Left lobe of liver (tissue), 2 donors: Measurements from ENCODE around the gene FARP1. TPM values are rescaled to one million over a fixed set of nuclear protein-coding genes. Genes with fewer than 3 reads are reported as not detected.

ENCODE experiments used
- ATAC-seq: fragments of 200-7000 bp; cut with Tn5 transposase; one replicate; pipeline ENCODE4 v1.9.1; 2020; ENCODE audit warnings: mild to moderate bottlenecking, moderate library complexity
- DNase-seq: peaks from one replicate; pipeline ENCODE4 v3.0.0-alpha.2; 2020; ENCODE audit warnings: low spot score
- total RNA-seq: library from RNA; stranded (reverse); gene quantifications from one replicate; pipeline ENCODE4 v1.2.1, GENCODE V29; 2021
- donor health status: DM: no; HTN: no; CAD: no; lungs with moderate emphysema.
- donor health status: DM: no; HTN: yes; CAD: no.

Gene FARP1
- total RNA-seq, 1 donor from 2014 or later, result 78.8 TPM

GRCh38 chr13:98200211-98200878, 57.5 kb downstream of the FARP1 start:
- no peak for ATAC-seq
- DNase-seq, result no peak

- no peak for DNase-seq
- no peak for ATAC-seq
Measured at GRCh38 chr13:98201189-98201588, 58.3 kb downstream of the FARP1 start.

DNA sequence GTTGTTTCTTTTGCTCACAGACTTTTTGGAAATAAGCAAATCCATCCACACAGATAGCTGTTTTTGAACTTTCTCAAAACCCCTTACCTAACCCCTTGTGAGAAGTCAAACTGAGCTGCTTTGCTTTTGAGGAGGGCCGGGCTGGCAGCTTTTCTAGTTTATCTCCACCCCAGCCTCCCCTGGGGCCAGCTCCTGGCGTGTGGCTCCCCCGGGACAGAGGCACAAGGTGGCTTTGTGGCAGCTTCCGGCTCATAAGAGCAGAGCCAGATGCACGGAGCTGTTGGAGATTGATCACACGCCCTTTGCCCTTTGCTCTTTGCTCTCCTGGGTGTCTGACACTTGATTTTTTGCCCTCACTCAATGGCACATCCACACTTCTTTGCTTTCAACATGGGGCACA, 59.1 kb downstream of the FARP1 start:
- ATAC-seq, result peak; percentile 89
- peak; percentile 79 for DNase-seq

GRCh38 chr13:98203646-98204326, 60.9 kb downstream of the FARP1 start:
- no peak for DNase-seq

GRCh38 chr13:98204546-98204945, 61.7 kb downstream of the FARP1 start:
- no peak for ATAC-seq

More at GRCh38 chr13:98203646-98204326, 60.9 kb downstream of the FARP1 start:
- ATAC-seq, result peak; percentile 69

DNA sequence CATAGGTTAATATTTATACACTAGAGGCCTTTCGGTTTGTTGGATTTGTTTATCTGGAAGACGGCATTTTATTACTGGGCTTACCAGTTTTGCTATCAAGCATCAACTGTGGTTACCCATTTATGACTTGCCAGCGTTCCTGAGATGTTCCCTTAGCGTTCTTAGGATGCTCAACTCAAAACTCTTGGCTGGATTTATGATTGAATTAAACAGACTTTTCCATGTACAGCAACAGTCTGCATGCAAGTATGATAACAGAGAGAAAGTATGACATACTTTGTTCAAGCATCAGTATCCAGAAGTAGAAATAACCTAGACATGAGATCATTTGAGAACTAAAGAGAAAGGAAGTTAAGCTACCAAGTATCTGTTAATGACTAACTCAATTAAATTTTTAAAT, 64.1 kb downstream of the FARP1 start:
- DNase-seq, result no peak
- no peak for ATAC-seq

More at GRCh38 chr13:98204546-98204945, 61.7 kb downstream of the FARP1 start:
- DNase-seq, result no peak

DNA sequence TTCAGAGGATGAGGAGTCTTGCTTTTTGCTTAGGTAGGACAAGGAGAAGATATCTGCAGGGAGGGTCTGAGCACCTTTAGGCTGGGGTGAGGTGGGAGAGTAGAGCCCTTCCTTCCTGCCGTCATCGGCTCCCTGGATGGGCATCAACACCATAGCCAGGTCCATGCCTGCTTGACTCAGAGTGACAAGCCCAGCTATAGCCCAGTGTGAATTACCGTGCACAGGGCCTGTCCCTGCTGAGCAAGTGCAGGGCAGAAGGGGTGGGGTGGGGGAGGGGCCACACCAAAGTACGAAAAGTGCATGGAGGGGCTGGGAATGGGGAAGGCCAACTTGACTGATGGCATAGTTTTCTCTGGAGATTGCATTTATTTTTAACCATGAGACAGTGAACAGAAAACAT, 64.5 kb downstream of the FARP1 start:
- DNase-seq, result no peak
- peak; percentile 16 for ATAC-seq

GRCh38 chr13:98208606-98209005, 65.7 kb downstream of the FARP1 start:
- no peak for DNase-seq
- ATAC-seq, result no peak

DNA sequence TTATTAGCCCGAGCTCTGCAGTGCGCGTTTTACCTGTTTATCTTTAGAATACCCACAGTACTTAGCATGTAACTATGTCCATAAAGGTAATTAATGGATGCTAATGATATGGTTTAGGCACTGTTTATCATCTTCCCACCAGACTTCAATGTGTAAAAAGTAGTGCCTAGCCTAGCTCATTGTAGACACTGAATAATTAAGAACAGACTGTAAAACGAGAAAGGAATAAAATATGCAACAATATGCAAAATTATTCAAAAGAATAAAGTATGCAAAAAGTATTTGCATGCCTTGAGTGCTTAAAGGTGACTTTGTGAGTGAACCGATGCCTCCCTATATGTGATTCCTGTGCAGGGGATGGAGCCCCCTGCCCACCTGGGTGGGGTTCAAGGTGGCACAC, 69.9 kb downstream of the FARP1 start:
- DNase-seq (no peak), ATAC-seq (no peak)

DNA sequence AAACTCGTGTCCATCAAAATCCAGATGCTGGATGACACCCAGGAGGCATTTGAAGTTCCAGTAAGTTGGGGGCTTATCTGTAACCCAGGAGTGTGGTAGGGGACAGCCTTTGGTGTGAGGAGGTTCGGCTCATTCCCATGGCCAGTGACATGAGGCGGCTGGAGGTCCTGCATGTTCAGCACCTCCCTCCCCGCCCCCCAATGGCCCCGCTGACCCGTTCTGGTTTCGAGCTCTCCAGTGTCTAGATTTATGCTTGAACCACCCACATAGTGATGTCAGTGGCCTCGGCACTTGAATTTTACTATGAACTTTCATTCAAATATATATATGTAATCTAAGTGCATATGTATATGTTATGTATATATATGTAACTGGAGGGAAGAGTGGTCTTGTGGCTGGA, 70.5 kb downstream of the FARP1 start:
- DNase-seq (no peak), ATAC-seq (no peak)

DNA sequence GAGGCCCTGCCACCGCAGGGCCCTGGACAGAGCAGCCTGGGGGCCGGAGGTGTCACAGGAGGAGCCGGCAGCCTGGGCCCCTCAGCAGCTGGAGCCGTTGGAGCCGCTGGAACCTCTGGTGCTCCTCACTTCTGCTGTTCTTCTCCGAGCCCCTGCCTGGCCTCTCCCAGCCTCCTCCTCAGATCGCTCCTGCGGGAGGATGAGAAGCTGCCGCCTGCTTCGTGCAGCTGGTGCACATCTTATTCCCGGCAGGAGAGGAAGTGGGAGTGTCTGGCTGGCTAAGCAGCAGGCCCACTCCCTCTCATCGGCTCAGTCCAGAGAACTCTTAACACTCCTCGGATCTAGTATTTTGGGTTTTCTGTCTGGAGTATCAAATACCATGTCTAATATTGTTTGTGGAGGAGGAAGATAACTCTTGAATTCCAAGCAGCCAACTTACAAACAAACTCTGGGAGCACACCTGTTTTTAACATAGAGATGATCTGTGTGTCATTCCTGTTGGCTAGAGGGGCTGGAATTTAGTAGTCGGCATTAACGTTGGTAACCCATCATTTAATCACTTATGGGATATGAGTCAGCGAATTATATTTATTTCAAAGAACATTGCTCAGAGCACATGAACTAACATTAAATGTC, 71.2 kb downstream of the FARP1 start:
- ATAC-seq, result no peak
- DNase-seq, result no peak

DNA sequence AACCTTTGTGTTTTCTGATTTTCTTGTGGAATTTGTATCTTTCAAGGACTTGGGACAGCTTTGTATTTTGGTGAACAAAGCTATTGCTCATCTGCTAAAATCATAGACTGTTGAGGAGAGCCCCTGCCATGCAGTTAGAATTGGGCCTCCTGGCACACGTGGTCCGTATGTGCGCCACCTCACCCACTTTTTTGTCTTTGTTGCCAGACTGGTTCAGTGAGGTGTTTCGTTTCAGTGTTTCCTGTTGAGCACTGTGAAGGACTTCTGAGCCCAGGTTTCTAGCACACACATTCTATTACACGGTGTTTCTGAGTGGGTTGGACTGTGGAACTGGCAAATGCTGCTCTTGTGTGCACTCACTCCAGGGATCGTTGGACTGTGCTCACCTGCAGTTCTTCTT, 71.8 kb downstream of the FARP1 start:
- ATAC-seq, result peak; percentile 70

DNA sequence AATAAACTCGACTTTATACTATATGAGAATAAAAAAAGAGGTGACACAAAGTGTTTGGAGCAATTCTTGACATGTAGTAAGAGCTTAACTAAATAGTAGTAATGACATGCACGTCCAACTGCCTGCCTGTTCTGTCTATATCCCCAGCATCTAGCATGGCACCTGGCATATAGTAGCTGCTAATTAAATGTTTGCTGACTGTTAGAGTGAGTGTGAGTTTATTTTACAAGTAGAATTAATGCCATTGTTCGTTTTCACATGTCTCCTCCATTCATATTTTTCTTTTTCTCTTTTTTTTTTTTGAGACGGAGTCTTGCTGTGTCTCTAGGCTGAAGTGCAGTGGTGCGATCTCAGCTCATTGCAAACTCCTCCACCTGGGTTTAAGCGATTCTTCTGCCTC, 72.6 kb downstream of the FARP1 start:
- ATAC-seq (no peak), DNase-seq (no peak)

More for the DNA sequence above, 71.8 kb downstream of the FARP1 start:
- no peak for DNase-seq

- ATAC-seq (no peak), DNase-seq (no peak)
Measured at GRCh38 chr13:98216135-98216565, 73.3 kb downstream of the FARP1 start.

GRCh38 chr13:98216711-98217285, 73.9 kb downstream of the FARP1 start:
- DNase-seq (no peak), ATAC-seq (no peak)

DNA sequence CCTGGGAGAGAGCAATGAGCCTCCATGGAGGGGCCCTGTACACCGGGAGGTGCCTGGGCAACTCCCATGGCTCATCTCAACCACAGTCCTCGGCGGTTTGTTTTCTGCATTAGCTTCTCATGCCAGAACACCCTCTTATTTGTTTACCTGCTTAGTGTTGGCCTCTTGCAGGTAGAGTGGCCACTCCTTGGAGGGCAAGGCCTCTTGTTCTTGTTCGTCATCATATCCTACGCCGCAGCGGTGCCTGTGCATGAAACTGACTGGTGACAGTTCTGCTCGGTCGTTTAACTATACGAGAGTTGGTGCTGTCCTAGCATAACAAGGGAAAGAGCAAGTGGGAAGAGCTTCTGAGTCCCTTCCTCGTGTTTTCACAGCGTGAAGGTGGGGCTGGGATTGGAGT, 74.7 kb downstream of the FARP1 start:
- no peak for DNase-seq
- ATAC-seq, result no peak

DNA sequence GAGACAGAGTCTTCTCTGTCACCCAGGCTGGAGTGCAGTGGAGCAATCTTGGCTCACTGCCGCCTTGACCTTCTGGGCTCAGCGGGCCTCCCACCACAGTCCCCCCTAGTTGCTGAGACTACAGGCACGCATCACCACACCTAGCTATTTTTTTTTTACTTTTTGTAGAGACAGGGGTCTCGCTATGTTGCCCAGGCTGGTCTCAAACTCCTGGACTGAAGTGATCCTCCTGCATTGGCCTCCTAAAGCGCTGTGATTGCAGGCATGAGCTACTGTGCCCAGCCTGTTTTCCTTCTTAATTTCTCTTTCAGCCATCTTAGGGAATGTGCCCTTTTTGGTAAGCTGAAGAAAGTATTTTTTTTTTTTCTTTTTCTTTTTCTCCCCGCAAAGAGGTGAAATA, 76.8 kb downstream of the FARP1 start:
- ATAC-seq, result no peak
- no peak for DNase-seq

- DNase-seq, result no peak
- peak; percentile 21 for ATAC-seq
Measured at GRCh38 chr13:98220271-98220791, 77.4 kb downstream of the FARP1 start.

DNA sequence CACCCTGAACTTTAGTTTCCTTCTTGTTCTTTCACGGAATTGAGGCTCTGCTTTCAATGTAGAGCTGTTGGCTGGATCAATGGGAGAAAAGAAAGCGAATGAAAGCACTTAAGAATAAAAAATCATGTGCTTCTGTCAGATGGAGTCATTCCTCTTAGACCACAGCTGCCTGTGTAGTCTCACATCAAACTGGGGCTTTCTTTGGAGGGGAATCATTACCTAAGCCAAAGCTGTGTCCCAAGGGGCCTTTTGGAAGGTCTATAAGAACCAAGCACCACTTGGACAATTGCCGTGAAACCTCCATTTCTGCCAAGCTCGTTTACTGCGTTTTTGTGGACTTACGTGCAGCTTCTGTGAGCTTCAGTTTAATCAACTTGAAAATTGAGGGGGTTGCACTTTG, 78.3 kb downstream of the FARP1 start:
- no peak for ATAC-seq

DNA sequence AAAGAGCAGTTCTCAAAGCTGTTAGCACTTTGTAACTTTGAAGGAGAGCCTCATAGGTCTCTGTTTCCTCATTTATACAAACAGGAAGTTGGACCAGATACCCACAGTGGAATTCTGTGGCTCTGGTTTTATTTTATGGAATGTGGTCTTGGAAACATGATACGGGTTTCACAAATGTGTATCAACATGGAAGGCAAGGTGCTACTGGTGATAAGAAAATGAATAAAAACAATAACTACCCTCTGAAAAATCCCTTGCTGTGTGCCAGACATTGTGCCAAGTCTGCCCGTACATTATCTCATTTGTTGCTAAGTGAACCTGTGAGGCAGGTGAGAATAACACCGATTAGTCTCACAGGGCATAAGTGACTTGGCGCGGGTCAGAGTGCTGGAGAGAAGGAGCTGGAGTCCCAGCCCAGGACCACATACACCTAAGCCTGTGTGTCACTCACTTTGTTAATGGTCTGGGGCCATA, 79.2 kb downstream of the FARP1 start:
- ATAC-seq (no peak), DNase-seq (no peak)

More for the DNA sequence above, 78.3 kb downstream of the FARP1 start:
- DNase-seq, result no peak

DNA sequence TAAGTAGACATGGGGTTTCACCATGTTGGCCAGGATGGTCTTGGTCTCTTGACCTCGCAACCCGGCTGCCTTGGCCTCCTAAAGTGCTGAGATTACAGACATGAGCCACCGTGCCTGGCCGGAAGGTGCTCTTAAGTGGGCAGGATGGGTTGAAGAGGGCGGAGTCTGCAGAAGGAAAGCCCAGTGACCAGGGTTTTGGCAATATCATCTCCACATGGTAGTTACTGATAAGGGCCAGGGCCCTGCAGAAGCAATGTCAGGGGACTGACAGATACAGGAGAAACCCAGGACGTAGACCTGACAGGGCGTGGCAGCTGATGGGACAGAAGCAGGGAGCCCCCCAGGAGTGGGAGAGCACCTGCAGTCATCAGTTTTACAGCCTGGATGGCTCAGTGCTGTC, 79.9 kb downstream of the FARP1 start:
- DNase-seq, result no peak
- ATAC-seq, result no peak
